C1 segment of cervical spinal cord (tissue), 14 donors: ENCODE data around the gene SCN10A.

ENCODE experiments used
- DNase-seq, 14 donors: peaks; one replicate each; lab custom pipeline; 2025; lab: John Stamatoyannopoulos, UW

SCN10A gene

GRCh38 chr3:38651153-38651789 lies 164.7 kb downstream of the SCN10A start:
- DNase-seq, result peak in 6 of 14 donors; percentile 8 to 33 (median 16)

- DNase-seq, result no peak
Measured at GRCh38 chr3:38650248-38650951, 165.6 kb downstream of the SCN10A start.

- DNase-seq, result peak in 3 of 14 donors; percentile 8 to 36 (median 15)
Measured at GRCh38 chr3:38649500-38650247, 166.3 kb downstream of the SCN10A start, which contains the start of gene SCN5A. TSS of gene SCN5A (minus strand) at chr3:38649687. CDS start at chr3:38633307, 16,380 bp downstream.

GRCh38 chr3:38648659-38649499 lies 167.1 kb downstream of the SCN10A start:
- DNase-seq, result no peak

- DNase-seq, result no peak
Measured at GRCh38 chr3:38648024-38648658, 167.9 kb downstream of the SCN10A start.

- no peak for DNase-seq
Measured at GRCh38 chr3:38647217-38647970, 168.6 kb downstream of the SCN10A start.
